DND-41 (cell line): ENCODE data around the gene SIRT5.

ENCODE experiments used
- ATAC-seq: fragments of 200-7000 bp; cut with Tn5 transposase; 3 replicates; pipeline ENCODE4 v1.9.1; 2021; ENCODE audit warnings: low read depth; ENCODE audit not compliant: insufficient read depth
- DNase-seq: peaks from one replicate; pipeline ENCODE4 v3.0.0-alpha.2; 2020
- H2AFZ ChIP-seq: 2 replicates; pipeline ENCODE4 v1.6.0; 2012; ENCODE audit warnings: low read depth, low read length
- H3K27ac ChIP-seq: 2 replicates; pipeline ENCODE4 v1.5.1; 2012; ENCODE audit warnings: low read length, inconsistent platforms
- H3K27me3 ChIP-seq: fragments of 200-600 bp; sonication (generic); 2 replicates; pipeline ENCODE4 v1.6.0; 2012; ENCODE audit warnings: low read length, mild to moderate bottlenecking, inconsistent platforms; ENCODE audit not compliant: insufficient read depth, poor library complexity
- H3K36me3 ChIP-seq: 2 replicates; pipeline ENCODE4 v1.5.1; 2012; ENCODE audit warnings: low read length, inconsistent platforms; ENCODE audit not compliant: insufficient read depth
- H3K4me1 ChIP-seq: 2 replicates; pipeline ENCODE4 v1.5.1; 2012; ENCODE audit warnings: mild to moderate bottlenecking, low read length; ENCODE audit not compliant: insufficient read depth
- H3K4me2 ChIP-seq: 2 replicates; pipeline ENCODE4 v1.6.0; 2012; ENCODE audit warnings: mild to moderate bottlenecking, moderate library complexity, low read length, inconsistent platforms; ENCODE audit not compliant: insufficient read depth
- H3K4me3 ChIP-seq, 2 experiments: fragments of 200-600 bp in 1 of 2; shearing (Covaris generic) in 1 of 2; 2 replicates each; pipeline ENCODE4 v1.5.1; 2012 to 2016; ENCODE audit warnings: inconsistent platforms in 2 of 2, low read length in 2 of 2, mild to moderate bottlenecking in 2 of 2, low read depth in 1 of 2, moderate library complexity in 1 of 2
- H3K79me2 ChIP-seq: 2 replicates; pipeline ENCODE4 v1.6.0; 2012; ENCODE audit warnings: low read length, inconsistent platforms; ENCODE audit not compliant: insufficient read depth
- H3K9ac ChIP-seq: 2 replicates; pipeline ENCODE4 v1.6.0; 2012; ENCODE audit warnings: low read depth, mild to moderate bottlenecking, inconsistent platforms, low read length, moderate library complexity
- H3K9me3 ChIP-seq: 2 replicates; pipeline ENCODE4 v1.5.1; 2012; ENCODE audit warnings: low read length, moderate library complexity, mild to moderate bottlenecking, inconsistent platforms; ENCODE audit not compliant: insufficient read depth, severe bottlenecking
- H4K20me1 ChIP-seq: 2 replicates; pipeline ENCODE4 v1.6.0; 2012; ENCODE audit warnings: low read length; ENCODE audit not compliant: insufficient read depth
- CTCF ChIP-seq: IDR thresholded peaks from 2 replicates; pipeline ENCODE4 v1.5.1; 2012; ENCODE audit warnings: borderline replicate concordance, low read length, moderate library complexity, mild to moderate bottlenecking; ENCODE audit not compliant: poor library complexity, severe bottlenecking; ENCODE audit errors: extremely low read depth
- EZH2 ChIP-seq: IDR thresholded peaks from 3 replicates; pipeline ENCODE4 v1.6.1; 2012; ENCODE audit warnings: borderline replicate concordance, low read depth, mild to moderate bottlenecking, moderate library complexity, low read length, inconsistent platforms; ENCODE audit not compliant: severe bottlenecking

The SIRT5 gene

GRCh38 chr6:13566500-13566899, 7.9 kb upstream of the SIRT5 start:
- peaks cover 3% of the 10 kb centered on the region for H3K27me3 ChIP-seq
- no peak overlapping the region for H3K4me2 ChIP-seq
- no peak overlapping the region for H2AFZ ChIP-seq

GRCh38 chr6:13568970-13569369, 5.4 kb upstream of the SIRT5 start:
- no peaks in the 10 kb centered on the region for H4K20me1 ChIP-seq
- H3K9ac ChIP-seq = no peak overlapping the region
- TF ChIP-seq EZH2 (no peak), CTCF (no peak)
- H3K27ac ChIP-seq = no peak overlapping the region
- no peaks in the 10 kb centered on the region for H3K9me3 ChIP-seq
- H3K4me2 ChIP-seq = no peak overlapping the region
- H3K4me3 ChIP-seq = no peak overlapping the region
- H3K4me1 ChIP-seq = peaks cover 8% of the 10 kb centered on the region
- no peak for ATAC-seq
- no peaks in the 10 kb centered on the region for H3K79me2 ChIP-seq
- peaks cover 3% of the 10 kb centered on the region for H3K27me3 ChIP-seq
- H2AFZ ChIP-seq = no peak overlapping the region
- DNase-seq = no peak
- H3K36me3 ChIP-seq = no peaks in the 10 kb centered on the region

More at GRCh38 chr6:13566500-13566899, 7.9 kb upstream of the SIRT5 start:
- H3K9ac ChIP-seq = no peak overlapping the region
- DNase-seq = no peak
- H3K79me2 ChIP-seq = no peaks in the 10 kb centered on the region
- TF ChIP-seq EZH2 (no peak), CTCF (no peak)
- no peaks in the 10 kb centered on the region for H3K4me1 ChIP-seq
- no peak overlapping the region for H3K4me3 ChIP-seq
- H3K27ac ChIP-seq = no peak overlapping the region
- no peak for ATAC-seq
- H3K36me3 ChIP-seq = no peaks in the 10 kb centered on the region
- no peaks in the 10 kb centered on the region for H4K20me1 ChIP-seq
- no peaks in the 10 kb centered on the region for H3K9me3 ChIP-seq

- Histone ChIP-seq H3K36me3 (no peaks in the 10 kb centered on the region; the same call in 1 of the 2 replicates), H3K79me2 (peaks cover 8% of the 10 kb centered on the region), H2AFZ (no peak overlapping the region), H3K9me3 (no peaks in the 10 kb centered on the region), H3K4me3 (no peak overlapping the region), H3K4me2 (no peak overlapping the region), H3K9ac (no peak overlapping the region), H3K4me1 (peaks cover 14% of the 10 kb centered on the region), H4K20me1 (no peaks in the 10 kb centered on the region), H3K27ac (no peak overlapping the region), H3K27me3 (peaks cover under 1% of the 10 kb centered on the region)
- no peak for ATAC-seq
- TF ChIP-seq EZH2 = no peak
- TF ChIP-seq CTCF = no peak
- no peak for DNase-seq
Measured at GRCh38 chr6:13572240-13572639, 2.2 kb upstream of the SIRT5 start.
